ENCODE measurements around the gene CCL7. TPM values are rescaled to one million over a fixed set of nuclear protein-coding genes. Genes with fewer than 3 reads are reported as not detected.

The CCL7 gene
- polyA plus RNA-seq (2011; rRNA removed) (0.87 and 1.1 TPM in 2 replicates), polyA minus RNA-seq (2011; rRNA and poly(A)+ RNA removed) (not detected in 2 replicates)

GRCh38 chr17:34269969-34270368, at the start of gene CCL7:
Gene CCL7 (plus strand): TSS chr17:34270221. CDS start chr17:34270291, 70 bp downstream.
- no peak for DNase-seq (ENCODE audit: low read depth)
- ChIA-PET CTCF (interaction anchor here (1.1 to 2.8 kb wide), 4 partner anchors 15 to 91 kb away, joined by 3 to 9 read pairs (median 5); partner anchors contain the start of genes CCL11 and CCL2), POLR2A (interaction anchor here (0.6 kb wide), 1 partner anchor 8 kb away, joined by 3 read pairs; no protein-coding TSS in a partner anchor)
- H3K4me3 ChIP-seq (ENCODE audit: low read depth, low read length), result no peak within 1 kb of the TSS
- H3K36me3 ChIP-seq (ENCODE audit: control insufficient read depth, insufficient read depth, low read length), result no peaks in the 10 kb centered on the region
- no peak for TF ChIP-seq CTCF (IDR thresholded peaks at IDR 0.05; ENCODE audit: insufficient read depth, low read depth, low read length)
- H3K27me3 ChIP-seq (ENCODE audit: control insufficient read depth, insufficient read depth, low read length), result no peaks in the 10 kb centered on the region; the same call in 1 of the 2 replicates

DNA sequence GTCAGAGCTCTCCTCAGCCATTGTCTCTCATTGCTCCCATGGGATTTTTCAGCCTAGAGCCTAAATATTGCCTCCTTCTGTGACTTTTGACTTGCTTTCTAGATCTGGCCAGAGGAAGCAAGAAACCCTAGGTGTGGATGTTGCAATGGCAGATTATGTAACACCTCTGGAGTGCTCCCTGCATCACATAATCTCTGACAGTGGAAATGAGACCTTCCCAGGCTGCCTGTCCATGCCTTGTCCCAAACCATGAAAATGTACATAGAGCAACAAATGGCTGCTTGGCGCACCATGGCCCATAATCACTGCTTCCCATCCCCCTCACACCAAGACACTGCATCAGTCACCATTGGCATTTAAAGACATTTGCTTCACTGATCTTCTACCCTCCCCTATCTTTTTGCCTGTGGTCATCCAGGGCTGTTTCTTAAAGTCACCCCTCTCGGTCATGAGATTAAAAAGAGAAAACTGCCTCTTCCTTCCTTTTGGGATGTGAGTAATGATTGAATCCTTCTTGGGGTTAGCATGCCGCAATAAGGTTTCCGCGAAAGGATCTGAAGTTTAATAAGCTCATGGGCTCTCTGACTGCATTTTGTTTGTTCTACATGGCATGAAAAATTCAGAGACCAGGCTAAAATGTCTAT, 49.1 kb upstream of the CCL7 start:
- no peak for DNase-seq (ENCODE audit: low read depth)

DNA sequence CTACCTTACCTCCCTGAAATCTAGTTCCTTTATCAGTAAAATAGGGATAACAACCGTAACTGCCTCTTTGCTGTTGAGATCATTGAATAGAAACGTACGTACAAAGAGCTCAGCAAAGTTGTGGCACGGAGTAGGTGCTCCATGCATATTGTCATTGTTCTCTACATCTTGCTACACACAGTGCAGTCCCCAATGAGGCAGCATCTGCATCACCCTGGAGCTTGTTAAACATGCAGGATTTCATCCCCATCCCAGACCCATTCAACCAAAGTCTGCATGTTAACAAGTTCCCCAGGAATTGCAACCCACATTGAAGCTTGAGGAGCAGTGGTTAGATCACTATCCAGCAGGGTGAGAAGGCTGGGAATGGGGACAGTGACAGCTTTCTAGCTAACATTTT, 48.6 kb upstream of the CCL7 start:
- CTCF ChIA-PET, result interaction anchor here (0.6 to 5.4 kb wide), 4 partner anchors 21 to 990 kb away, joined by 3 to 25 read pairs (median 15); no protein-coding TSS in a partner anchor
- no peak for DNase-seq (ENCODE audit: low read depth)
- Histone ChIP-seq H3K27me3 (ENCODE audit: control insufficient read depth, insufficient read depth, low read length) (no peaks in the 10 kb centered on the region), H3K36me3 (ENCODE audit: control insufficient read depth, insufficient read depth, low read length) (no peaks in the 10 kb centered on the region), H3K4me3 (ENCODE audit: low read depth, low read length) (no peak overlapping the region)
- no peak for TF ChIP-seq CTCF (IDR thresholded peaks at IDR 0.05; ENCODE audit: insufficient read depth, low read depth, low read length)
- POLR2A ChIA-PET, result no interaction called here

More for the DNA sequence above, 49.1 kb upstream of the CCL7 start:
- no peaks in the 10 kb centered on the region for H3K36me3 ChIP-seq (ENCODE audit: control insufficient read depth, insufficient read depth, low read length)
- CTCF ChIA-PET, result interaction anchor here (0.6 to 5.4 kb wide), 4 partner anchors 20 to 991 kb away, joined by 3 to 25 read pairs (median 15); no protein-coding TSS in a partner anchor
- TF ChIP-seq CTCF (IDR thresholded peaks at IDR 0.05; ENCODE audit: insufficient read depth, low read depth, low read length), result no peak
- POLR2A ChIA-PET, result interaction anchor here (0.5 kb wide), 1 partner anchor 43 kb away, joined by 3 read pairs; no protein-coding TSS in a partner anchor
- no peak overlapping the region for H3K4me3 ChIP-seq (ENCODE audit: low read depth, low read length)
- H3K27me3 ChIP-seq (ENCODE audit: control insufficient read depth, insufficient read depth, low read length), result no peaks in the 10 kb centered on the region

DNA sequence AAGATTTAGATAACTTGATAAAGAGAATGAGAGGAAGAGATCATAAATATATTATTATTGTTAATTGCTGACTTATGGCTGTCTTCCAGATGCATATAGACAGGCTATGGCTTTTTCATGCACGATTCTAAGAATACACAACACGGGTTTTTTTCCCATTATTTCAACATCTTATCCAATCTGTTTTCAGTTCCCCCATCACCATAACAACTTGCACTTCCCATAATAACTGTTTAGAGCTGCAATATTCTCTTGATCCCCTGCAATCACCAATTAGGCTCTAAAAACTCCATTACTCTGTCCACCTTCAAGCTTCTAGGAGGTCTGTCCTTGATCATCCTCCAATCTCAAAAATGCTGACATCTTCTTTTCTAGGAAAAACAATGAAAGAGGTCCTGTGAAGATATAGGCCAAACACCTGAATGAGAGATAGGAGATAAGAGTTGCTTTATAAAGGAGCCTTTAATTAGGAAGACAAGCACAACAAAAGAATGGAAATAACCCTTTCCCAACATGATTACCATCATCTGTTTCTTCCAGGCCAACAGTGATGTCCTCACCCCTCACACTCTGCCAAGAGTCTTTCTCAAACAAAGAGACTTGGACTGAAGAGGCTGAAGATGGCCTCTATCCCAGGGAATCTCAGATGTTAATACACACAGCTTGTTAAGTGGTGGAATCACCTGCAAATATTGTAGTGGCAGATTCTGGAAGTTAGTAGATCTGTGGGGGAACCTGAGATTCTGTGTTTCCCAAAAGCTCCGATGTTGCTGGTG, 47.1 kb upstream of the CCL7 start:
- CTCF ChIA-PET, result interaction anchor here (0.6 to 5.4 kb wide), 7 partner anchors 8 to 138 kb away, joined by 3 to 25 read pairs (median 3); partner anchors contain the start of gene CCL2
- H3K4me3 ChIP-seq (ENCODE audit: low read depth, low read length), result no peak overlapping the region
- TF ChIP-seq CTCF (IDR thresholded peaks at IDR 0.05; ENCODE audit: insufficient read depth, low read depth, low read length), result no peak
- no peaks in the 10 kb centered on the region for H3K27me3 ChIP-seq (ENCODE audit: control insufficient read depth, insufficient read depth, low read length)
- DNase-seq (ENCODE audit: low read depth), result no peak
- POLR2A ChIA-PET, result no interaction called here
- no peaks in the 10 kb centered on the region for H3K36me3 ChIP-seq (ENCODE audit: control insufficient read depth, insufficient read depth, low read length)

GRCh38 chr17:34225046-34225445, 45.0 kb upstream of the CCL7 start:
- POLR2A ChIA-PET, result no interaction called here
- CTCF ChIA-PET, result interaction anchor here (0.9 to 5.4 kb wide), 3 partner anchors 14 to 137 kb away, joined by 3 to 25 read pairs (median 7); no protein-coding TSS in a partner anchor

More at GRCh38 chr17:34225046-34225445, 45.0 kb upstream of the CCL7 start:
- Histone ChIP-seq H3K36me3 (ENCODE audit: control insufficient read depth, insufficient read depth, low read length) (no peaks in the 10 kb centered on the region), H3K27me3 (ENCODE audit: control insufficient read depth, insufficient read depth, low read length) (no peaks in the 10 kb centered on the region), H3K4me3 (ENCODE audit: low read depth, low read length) (no peak overlapping the region)
- DNase-seq (ENCODE audit: low read depth), result no peak
- no peak for TF ChIP-seq CTCF (IDR thresholded peaks at IDR 0.05; ENCODE audit: insufficient read depth, low read depth, low read length)

All from BJ (cell line).